AG20443 (cell line): ENCODE data around the gene STAT1.
A peak's percentile ranks its signal among the peaks of the same experiment; 100 is the strongest.

Source experiments
- DNase-seq: peaks from one replicate; pipeline ENCODE4 v3.0.0; 2012; ENCODE audit warnings: low spot score, mixed read lengths

Gene STAT1

GRCh38 chr2:190959911-190960788 lies 53.8 kb downstream of the STAT1 start:
- no peak for DNase-seq

DNA sequence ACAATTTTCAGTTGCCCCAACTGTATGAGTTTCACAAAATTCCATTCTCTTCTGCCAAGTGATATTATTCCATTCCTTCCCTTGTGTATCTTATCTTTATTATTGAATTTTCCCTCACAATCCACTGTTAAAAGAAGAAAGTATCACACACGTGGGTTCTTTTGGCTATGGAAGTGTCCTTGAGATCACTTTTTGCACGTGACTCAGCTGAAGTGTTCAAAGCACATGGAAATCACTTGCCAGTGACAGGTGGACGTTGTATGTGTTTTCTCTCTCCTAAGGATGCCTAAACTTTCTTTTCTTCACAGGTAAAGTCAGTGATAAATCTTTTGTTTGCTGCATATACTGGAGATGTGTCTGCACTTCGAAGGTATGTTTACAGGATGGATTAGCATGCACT lies 60.7 kb downstream of the STAT1 start:
- no peak for DNase-seq

DNA sequence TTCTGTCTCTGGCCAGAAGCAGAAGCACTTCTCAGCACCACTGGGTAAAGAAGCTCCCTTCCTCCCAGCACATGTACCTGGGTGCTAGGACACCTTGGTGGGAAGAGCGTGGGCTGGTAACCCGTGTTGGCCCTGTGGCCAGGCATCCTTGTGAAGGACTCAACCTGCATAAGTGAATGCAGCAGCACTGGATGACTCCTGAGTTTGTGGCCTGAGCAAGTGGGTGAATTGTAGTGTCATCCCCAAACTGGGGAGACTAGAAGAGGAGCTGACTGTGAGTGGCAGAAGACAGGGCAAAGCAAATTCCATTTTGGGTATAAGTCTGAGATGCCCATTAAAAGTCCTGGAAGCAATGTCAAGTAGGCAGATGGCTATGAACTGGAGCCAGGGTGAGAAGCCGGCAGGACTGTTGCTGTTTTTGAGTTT lies 63.4 kb downstream of the STAT1 start:
- no peak for DNase-seq

DNA sequence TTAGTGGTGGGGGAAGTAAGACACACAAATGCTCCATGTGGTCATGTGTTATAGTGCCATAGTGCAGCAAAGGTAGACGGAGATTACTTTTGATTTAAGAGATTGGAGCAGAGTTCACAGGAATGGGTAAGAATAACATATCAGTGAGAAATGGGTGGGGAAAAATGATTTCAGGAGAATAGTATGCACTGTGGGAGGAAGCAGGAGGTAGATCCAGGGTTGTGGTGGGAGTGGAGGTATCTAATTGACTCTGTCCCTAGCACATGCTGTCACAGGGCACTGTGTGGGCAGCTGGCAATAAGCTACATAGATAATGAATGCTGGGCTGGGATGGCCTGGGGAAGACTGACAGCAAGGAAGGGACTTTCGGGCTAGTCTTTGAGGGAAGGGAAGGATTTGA lies 65.3 kb downstream of the STAT1 start:
- peak; percentile 25 for DNase-seq

GRCh38 chr2:190947711-190948251 lies 66.2 kb downstream of the STAT1 start:
- DNase-seq, result peak; percentile 32

- no peak for DNase-seq
These were observed 66.8 kb downstream of the STAT1 start for GRCh38 chr2:190947141-190947540.

DNA sequence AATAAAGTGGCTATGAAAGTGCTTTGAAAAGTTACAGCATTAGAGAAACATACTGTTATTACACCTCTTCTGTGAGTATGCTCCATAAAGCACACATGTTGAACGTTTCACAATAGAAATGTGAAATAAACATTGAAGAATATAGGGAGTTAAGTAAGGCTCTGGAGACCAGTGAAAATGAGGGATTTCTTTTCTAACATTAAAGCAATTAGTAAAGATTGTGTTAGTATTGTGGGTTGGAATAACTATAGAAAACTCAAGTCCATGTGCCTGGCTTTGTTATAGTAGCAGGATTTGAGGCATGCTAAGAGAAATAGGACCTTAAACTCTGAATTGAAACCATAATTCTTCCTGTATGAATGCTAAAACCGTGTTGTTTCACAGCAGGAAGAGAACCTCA lies 70.3 kb downstream of the STAT1 start:
- DNase-seq, result no peak

GRCh38 chr2:190942697-190943096 lies 71.3 kb downstream of the STAT1 start:
- DNase-seq, result no peak

GRCh38 chr2:190941571-190941970 lies 72.4 kb downstream of the STAT1 start:
- DNase-seq, result no peak

- DNase-seq, result no peak
These were observed 73.5 kb downstream of the STAT1 start for GRCh38 chr2:190940454-190940853.

DNA sequence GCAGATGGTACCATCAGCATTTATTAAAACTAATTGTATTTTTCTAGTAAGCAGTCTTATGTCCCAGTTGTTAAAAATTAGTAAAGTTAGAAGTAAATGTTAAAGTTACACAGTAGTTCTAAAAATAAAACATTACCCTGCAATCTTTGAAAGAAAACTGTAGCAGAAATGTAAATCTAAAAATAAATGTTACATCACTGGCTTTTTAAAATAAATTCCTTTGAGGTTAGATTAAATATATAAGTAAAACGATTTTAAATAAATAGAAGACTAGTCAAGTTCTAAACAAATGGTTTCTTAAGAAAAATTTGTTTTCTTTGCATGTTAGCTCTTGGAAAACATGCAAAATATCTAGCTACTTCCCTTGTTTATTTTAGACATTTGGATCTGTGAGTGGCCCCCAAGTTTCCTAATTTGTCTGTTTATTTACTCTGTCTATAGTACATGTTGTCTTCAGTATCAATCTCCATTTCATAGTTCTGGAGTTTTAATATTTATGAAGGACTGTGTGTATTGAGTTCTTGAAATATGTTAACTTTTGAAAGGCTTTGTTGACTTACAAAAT lies 75.1 kb downstream of the STAT1 start:
- no peak for DNase-seq

DNA sequence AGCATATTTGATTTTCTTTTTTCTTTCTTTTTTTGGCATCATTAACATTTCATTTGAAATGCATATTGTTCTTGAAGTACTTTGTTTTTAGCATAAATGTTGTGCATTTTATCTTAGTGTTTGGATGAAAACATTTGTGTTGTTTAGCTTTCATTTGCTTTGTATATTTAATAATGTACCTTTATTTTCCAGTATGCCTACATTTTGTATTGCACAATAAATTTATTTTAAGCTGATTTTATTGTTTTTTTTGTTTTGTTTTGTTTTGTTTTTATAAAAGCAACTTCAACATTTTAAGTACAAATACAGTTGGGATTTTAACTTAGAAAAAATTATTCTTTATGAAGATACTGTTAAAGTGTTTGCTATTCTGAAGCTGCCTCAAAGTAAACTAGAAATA lies 78.9 kb downstream of the STAT1 start:
- no peak for DNase-seq

DNA sequence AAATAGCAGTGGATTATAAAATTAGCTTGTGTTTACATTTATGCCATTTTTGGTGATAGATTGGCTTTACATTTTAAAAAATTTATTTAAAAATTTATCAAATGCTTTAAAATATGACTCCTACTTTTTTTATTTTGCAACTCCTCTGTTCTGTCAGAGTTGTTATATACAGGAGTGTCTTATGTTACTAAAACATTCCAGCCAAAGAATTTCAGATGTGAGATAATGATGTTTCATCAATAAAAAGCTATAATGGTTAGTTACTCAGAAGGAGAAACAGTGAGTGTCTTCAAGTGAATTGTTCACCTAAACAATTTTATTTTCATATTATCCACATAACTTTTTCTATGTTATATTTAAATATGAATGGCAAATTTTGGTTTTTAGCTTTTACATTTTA lies 80.6 kb downstream of the STAT1 start:
- no peak for DNase-seq

DNA sequence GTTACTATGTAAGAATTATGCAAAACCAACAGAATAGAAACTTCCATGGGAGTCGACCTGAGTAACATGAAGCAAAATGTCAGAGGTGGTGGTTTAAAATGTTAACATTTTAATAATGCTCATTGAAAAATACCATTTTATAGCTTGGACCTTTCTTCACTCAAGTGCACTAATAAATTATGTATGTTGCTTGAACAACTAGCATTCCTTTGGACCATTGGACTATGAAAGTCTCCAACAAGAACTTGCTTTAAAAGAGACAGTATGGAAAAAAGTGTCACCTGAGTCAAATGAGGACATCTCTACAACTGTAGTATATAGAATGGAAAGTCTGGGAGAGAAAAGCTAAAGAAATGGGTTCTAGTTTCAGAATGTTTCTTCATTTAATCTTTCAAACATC lies 81.5 kb downstream of the STAT1 start:
- DNase-seq, result no peak

DNA sequence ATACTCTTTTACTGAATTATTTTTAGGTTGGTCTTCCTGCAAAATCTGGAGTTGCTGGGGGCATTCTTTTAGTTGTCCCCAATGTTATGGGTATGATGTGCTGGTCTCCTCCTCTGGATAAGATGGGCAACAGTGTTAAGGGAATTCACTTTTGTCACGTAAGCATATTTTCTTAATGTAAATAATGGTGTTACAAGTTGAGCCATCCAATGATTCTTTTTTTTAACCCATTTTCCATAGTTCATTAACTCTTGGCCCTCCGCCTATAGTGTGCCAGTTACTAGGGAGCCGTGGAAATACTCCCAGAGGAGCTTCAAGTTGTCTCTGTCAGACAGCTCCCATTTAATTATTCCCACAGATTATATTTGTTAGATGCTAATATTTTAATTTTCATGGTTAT lies 83.6 kb downstream of the STAT1 start:
- DNase-seq, result no peak

DNA sequence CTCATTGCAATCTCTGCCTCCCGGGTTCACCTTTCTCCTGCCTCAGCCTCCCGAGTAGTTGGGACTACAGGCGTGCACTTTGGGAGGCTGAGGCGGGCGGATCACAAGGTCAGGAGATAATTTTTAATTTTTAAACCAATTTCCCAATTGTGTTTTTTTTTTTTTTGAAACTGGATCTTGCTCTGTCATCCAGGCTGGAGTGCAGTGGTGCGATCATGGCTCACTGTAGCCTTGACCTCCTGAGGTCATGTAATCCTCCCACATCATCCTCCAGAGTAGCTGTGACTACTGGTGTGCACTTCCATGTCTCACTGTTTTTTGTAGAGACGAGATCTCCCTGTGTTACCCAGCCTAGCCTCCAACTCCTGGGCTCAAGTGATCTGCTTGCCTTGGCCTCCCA lies 84.1 kb downstream of the STAT1 start:
- no peak for DNase-seq

DNA sequence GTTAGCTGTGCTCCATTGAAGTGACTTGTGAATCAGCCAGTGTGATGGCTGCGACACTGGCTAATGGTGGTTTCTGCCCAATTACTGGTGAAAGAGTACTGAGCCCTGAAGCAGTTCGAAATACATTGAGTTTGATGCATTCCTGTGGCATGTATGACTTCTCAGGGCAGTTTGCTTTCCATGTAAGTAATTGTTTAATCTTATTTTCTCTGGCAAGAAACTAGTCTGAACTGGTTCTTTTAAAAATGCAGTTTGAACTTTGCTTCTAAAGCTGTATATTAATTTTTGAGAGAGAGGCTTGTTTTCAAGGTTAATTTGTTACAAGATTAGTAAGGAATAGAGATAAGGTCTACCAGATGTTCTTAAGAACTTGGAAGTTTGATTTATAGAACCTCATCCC lies 86.7 kb downstream of the STAT1 start:
- no peak for DNase-seq

DNA sequence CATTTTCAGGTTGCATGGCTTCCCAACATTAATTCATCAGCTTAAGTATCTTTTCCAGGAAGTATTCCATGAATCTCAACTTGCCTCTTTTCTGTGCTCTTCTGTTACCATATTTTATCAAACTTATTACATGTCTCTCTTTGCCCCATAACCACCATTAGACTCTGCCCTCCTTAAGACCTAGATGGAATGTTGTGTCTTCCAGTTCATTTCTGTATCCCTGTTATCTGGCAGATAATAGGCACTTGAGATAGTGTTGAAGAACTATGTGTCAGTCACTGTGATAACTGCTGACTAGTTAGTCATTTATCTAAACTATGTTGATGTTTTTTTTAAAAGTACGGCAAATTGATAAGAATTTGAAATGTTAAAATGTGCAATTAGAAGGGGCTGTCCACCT lies 91.6 kb downstream of the STAT1 start:
- DNase-seq, result no peak

- DNase-seq, result no peak
These were observed 93.9 kb downstream of the STAT1 start for GRCh38 chr2:190920085-190920484.
